ENCODE data around the gene WDR45B. TPM values are rescaled to one million over a fixed set of nuclear protein-coding genes. Genes with fewer than 3 reads are reported as not detected.
A peak's percentile ranks its signal among the peaks of the same experiment; 100 is the strongest.

WDR45B gene
- total and polyA plus RNA-seq, 5 donors, result 37.0 to 49.2 (median 45.2) TPM

DNA sequence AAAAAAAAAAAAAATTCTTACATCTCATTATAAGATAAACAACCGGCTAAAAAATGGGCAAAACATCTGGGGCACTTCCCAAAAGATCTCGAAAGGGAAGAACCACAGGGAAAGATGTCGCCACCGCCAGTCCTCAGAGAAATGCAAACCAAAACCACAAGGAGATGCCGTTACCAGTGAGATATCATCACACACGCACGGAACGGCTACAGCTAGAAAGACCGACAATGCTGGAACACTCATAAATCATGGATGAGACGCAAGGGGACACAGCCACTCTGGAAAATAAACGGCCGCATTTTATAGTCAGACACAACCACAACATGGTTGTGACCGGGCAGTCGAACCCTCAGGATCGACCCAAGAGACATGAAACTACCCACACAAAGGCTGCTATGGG is 24.5 kb downstream of the WDR45B start:
- Histone ChIP-seq H3K9me3 (ENCODE audit: control insufficient read depth, low read length) (no peaks in the 10 kb centered on the region), H3K4me3 (ENCODE audit: low read length) (no peak overlapping the region), H3K27me3 (ENCODE audit: control insufficient read depth, insufficient read depth) (no peaks in the 10 kb centered on the region), H3K4me1 (ENCODE audit: control insufficient read depth, insufficient read depth, low read length) (no peaks in the 10 kb centered on the region), H3K27ac (ENCODE audit: low read length) (no peak overlapping the region)
- no peak for ATAC-seq
- intact Hi-C loops (cut with DNase I), result no loop called here
- 82% methylated on average over 15 of the region's 15 CpGs for WGBS
- DNase-seq, result no peak

DNA sequence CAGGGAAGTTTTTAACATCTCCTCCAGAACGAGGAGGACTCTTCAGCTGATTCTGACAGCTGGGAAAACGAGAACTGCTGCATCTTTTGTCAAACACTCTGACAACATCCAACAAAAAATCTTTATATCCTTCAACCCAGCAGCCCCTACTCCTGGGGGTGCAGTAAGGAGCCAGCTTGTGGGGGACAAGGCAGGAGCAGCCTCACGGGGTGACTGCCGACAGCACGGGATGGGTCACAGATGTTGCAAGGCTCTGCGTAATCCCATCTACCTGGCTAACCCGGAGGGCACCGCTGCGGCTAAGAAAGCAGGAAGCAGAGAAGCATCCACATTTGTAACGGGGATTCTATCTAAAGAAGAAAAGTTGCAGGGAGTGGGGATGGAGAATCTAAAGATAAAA is 28.6 kb downstream of the WDR45B start:
- Histone ChIP-seq H3K27ac (ENCODE audit: low read length) (no peak overlapping the region), H3K27me3 (ENCODE audit: control insufficient read depth, insufficient read depth) (no peaks in the 10 kb centered on the region), H3K4me3 (ENCODE audit: low read length) (no peak overlapping the region), H3K4me1 (ENCODE audit: control insufficient read depth, insufficient read depth, low read length) (no peaks in the 10 kb centered on the region), H3K9me3 (ENCODE audit: control insufficient read depth, low read length) (no peaks in the 10 kb centered on the region)
- no peak for DNase-seq
- WGBS, result 90% methylated on average over 10 of the region's 10 CpGs
- no peak for ATAC-seq
- intact Hi-C loops (cut with DNase I), result no loop called here

DNA sequence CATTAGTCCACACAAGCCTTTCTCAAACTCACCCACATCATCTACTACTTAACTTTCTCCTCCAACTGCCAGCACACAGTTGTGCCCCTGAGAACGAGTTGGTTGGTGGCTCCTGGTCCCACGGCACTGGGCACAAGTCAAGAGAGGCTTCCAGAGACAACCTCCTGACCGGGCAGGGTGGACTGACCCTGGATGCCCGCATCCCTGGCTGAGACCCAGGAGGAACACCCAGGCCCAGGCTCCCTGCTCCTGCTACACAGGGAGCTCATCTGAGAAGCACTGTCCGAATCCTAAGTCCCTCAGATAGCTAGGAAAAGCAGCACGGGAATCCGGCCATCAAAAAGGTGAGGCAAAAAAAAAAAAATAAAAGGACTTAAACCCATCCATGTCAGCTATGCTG is 29.0 kb downstream of the WDR45B start:
- DNase-seq (no peak), ATAC-seq (no peak)
- H3K4me1 ChIP-seq (ENCODE audit: control insufficient read depth, insufficient read depth, low read length), result no peaks in the 10 kb centered on the region
- H3K4me3 ChIP-seq (ENCODE audit: low read length), result no peak overlapping the region
- no peaks in the 10 kb centered on the region for H3K9me3 ChIP-seq (ENCODE audit: control insufficient read depth, low read length)
- 87% methylated on average over 7 of the region's 7 CpGs for WGBS
- no peak overlapping the region for H3K27ac ChIP-seq (ENCODE audit: low read length)
- intact Hi-C loops (cut with DNase I), result no loop called here
- H3K27me3 ChIP-seq (ENCODE audit: control insufficient read depth, insufficient read depth), result no peaks in the 10 kb centered on the region

DNA sequence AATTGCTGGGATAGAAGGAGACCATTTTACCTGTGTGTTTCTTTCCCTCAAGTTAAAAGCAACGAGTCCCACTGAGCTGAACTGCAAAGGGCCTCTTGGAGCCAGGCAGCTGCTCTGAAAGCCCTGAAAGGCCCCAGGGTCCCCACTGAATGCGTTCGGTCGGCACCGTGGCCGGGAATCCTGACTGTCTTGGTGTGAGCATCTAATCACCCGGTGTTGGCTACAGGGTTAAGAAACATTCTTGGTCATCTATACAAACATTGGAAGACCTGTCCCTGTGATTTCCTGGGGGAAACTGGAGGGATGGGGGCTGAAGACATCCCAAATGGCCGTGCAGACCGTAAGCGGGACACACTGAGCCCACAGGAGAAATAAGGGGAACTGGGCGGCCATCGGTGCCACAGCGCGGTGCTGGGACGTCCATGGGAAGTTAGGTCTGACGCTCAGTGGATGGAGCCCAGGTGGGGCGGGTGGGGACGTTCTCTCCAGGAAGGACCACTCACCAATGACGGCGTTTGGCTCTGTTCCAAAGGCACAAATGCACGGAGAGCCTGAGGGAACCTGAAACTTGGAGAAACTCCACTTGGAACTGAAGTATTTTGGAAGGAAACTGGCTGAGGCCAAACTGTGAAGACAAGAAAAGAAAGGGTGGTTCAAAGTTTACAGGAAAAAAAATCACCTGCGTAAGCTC is 32.1 kb downstream of the WDR45B start:
- no peak overlapping the region for H3K4me3 ChIP-seq (ENCODE audit: low read length)
- 82% methylated on average over 22 of the region's 22 CpGs for WGBS

DNA sequence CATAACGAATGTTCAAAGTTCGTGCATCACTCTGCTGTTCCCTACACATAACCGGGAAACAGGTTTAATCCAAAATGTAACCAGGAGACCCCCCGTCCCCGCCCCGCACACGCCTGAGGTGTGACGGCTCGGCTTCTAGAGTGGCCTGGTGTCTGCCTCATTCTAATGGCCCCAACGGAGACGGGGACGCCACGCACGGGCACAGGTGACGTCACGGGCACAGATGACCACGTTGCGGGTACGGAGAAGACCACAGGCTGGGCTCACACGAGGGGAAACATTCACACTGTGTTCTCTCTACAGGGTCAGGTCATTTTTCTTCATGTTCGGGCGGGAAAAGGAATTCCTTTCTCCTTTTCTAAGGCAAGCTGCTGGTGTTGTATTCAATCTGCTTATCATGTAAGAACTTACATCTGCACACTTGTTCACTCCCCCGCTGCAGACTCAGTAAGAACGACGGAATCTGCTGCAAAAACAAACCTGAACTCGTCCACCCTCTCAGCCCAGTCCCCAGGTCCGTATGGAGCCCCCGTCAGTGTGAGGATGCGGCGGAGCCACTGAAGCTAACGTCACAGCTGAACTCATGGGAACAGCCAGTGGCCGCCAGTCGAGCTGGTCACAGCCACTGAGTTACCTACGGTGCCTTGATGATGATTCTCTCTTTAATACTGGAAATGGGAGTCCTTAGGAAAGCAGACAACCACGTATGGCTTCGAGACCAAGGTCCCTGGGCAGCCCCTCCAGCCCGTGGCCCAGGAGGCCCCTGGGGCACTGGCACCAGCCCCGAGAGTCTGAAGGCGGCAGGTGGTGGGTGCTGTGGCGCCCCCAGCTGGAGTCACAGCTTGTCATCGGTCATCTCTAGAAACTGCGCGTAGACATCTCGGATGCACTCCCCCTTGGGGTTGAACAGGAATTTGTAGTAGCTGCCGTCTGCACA is 32.9 kb downstream of the WDR45B start:
- no peaks in the 10 kb centered on the region for H3K9me3 ChIP-seq (ENCODE audit: control insufficient read depth, low read length)
- no peak for DNase-seq
- no peak overlapping the region for H3K4me3 ChIP-seq (ENCODE audit: low read length)
- no peaks in the 10 kb centered on the region for H3K4me1 ChIP-seq (ENCODE audit: control insufficient read depth, insufficient read depth, low read length)
- H3K27me3 ChIP-seq (ENCODE audit: control insufficient read depth, insufficient read depth), result no peaks in the 10 kb centered on the region
- 88% methylated on average over 45 of the region's 45 CpGs for WGBS
- H3K27ac ChIP-seq (ENCODE audit: low read length), result no peak overlapping the region
- ATAC-seq, result no peak
- intact Hi-C loops (cut with DNase I), result no loop called here

More for the DNA sequence above, 32.1 kb downstream of the WDR45B start:
- ATAC-seq, result no peak
- H3K27ac ChIP-seq (ENCODE audit: low read length), result no peak overlapping the region
- intact Hi-C loops (cut with DNase I), result no loop called here
- no peak for DNase-seq
- H3K27me3 ChIP-seq (ENCODE audit: control insufficient read depth, insufficient read depth), result no peaks in the 10 kb centered on the region
- no peaks in the 10 kb centered on the region for H3K4me1 ChIP-seq (ENCODE audit: control insufficient read depth, insufficient read depth, low read length)
- H3K9me3 ChIP-seq (ENCODE audit: control insufficient read depth, low read length), result no peaks in the 10 kb centered on the region

DNA sequence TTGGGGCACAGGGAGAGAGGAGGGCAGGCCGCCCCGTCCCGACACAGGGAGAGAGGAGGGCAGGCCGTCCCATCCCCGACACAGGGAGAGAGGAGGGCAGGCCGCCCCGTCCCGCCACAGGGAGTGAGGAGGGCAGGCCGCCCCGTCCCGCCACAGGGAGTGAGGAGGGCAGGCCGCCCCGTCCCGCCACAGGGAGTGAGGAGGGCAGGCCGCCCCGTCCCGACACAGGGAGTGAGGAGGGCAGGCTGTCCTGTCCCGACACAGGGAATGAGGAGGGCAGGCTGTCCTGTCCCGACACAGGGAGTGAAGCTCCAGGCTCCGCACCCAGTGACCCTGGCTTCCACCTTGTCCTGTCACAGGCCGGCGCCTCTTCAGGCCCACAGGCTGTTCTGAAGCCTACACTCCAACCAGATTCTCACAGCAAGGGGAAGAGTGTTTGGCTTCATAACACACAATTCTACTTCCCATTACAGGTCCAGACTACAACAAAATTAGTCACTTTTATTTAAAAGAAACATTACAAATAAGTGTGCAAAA is 34.1 kb downstream of the WDR45B start:
- Histone ChIP-seq H3K4me3 (ENCODE audit: low read length) (no peak overlapping the region), H3K4me1 (ENCODE audit: control insufficient read depth, insufficient read depth, low read length) (no peaks in the 10 kb centered on the region), H3K27me3 (ENCODE audit: control insufficient read depth, insufficient read depth) (no peaks in the 10 kb centered on the region), H3K9me3 (ENCODE audit: control insufficient read depth, low read length) (no peaks in the 10 kb centered on the region), H3K27ac (ENCODE audit: low read length) (peak overlapping the region; percentile 25)
- 91% methylated on average over 20 of the region's 22 CpGs for WGBS
- DNase-seq (peak in 1 of 3 donors; percentile 14), ATAC-seq (no peak)
- intact Hi-C loops (cut with DNase I), result no loop called here

DNA sequence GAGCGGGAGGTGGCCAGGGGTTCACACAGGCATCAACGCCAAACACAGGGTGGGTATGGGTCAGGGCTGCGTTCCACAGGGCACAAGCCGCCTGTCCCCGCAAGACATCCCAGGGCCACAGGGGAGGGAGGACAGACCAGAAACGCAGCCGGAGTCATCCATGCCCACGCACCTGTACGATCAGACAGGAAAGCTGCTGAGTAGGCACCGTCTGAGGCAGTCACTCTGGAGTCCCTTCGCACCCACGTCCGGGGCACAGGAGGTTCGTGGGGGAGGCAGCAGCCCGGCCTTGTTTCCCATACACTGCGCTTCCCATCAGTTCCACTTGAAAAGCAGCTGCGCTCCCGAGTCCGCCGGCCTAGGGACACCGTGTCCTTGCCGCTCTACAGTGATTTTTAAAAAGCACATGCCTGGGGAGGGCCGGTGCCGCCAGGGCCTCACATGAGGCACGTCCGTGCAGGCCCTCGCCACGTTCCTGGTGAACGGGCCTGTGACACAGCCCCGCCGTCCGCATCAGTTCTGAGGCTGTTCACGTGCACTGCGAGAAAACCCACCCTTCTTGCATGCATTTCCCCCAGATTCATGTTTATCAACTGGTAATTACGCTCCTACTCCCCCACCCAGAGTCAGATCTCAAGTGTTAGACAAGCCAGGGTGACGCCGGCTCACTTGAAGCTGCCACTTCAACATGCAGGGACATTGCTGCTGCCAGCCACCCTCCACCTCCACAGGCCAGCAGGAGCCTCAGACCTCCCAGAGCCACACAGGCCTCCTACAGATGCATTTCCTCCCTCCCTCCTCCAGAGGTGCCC is 34.8 kb downstream of the WDR45B start:
- 77% methylated on average over 37 of the region's 37 CpGs for whole genome bisulfite sequencing
- intact Hi-C loops (cut with DNase I), result no loop called here
- no peaks in the 10 kb centered on the region for H3K4me1 ChIP-seq (ENCODE audit: control insufficient read depth, insufficient read depth, low read length)
- peak in 2 of 3 donors; percentile 70 to 77 for DNase-seq
- peak overlapping the region; percentile 11 for H3K27ac ChIP-seq (ENCODE audit: low read length)
- no peaks in the 10 kb centered on the region for H3K9me3 ChIP-seq (ENCODE audit: control insufficient read depth, low read length)
- peak; percentile 57 to 67 for ATAC-seq
- no peaks in the 10 kb centered on the region for H3K27me3 ChIP-seq (ENCODE audit: control insufficient read depth, insufficient read depth)
- no peak overlapping the region for H3K4me3 ChIP-seq (ENCODE audit: low read length)

DNA sequence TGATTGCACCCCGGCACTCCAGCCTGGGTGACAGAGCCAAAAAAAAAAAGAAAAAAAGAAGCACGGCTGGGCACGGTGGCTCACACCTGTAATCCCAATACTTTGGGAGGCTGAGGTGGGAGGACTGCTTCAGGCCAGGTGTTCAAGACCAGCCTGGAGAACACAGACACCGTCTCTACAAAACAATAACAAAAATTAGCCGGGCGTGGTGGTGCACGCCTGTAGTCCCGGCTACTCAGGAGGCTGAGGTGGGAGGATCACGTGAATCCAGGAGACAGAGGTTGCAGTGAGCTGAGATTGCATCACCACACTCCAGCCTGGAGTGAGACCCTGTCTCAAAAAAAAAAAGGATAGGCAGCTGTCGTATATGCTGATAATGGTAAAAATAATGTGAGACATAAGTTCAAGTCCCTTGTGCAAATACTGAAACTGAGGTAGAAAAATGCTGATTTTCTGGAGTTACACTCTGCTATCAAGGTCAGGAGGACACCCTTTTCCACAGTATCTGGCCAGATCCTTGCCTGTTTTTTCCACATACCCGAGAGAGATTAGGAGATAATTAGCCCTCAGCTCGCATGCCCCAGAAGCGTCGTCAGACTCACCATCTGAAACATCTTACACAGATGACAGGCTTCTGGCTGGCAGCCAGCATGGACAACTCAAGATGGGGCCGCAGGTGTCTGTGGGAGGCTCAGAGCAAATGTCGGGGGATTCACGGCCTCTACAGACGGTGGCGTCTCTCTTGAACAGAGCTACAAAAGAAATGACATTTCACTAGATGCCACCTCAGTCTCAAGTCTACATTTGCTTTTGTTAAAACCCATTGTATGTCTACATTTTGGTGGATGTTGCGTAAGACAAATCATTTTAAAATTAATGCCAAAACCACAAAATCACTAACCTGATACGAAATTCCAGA is 36.8 kb downstream of the WDR45B start:
- Histone ChIP-seq H3K27ac (ENCODE audit: low read length) (no peak overlapping the region), H3K4me1 (ENCODE audit: control insufficient read depth, insufficient read depth, low read length) (no peaks in the 10 kb centered on the region), H3K4me3 (ENCODE audit: low read length) (no peak overlapping the region), H3K27me3 (ENCODE audit: control insufficient read depth, insufficient read depth) (no peaks in the 10 kb centered on the region), H3K9me3 (ENCODE audit: control insufficient read depth, low read length) (no peaks in the 10 kb centered on the region)
- ATAC-seq (no peak), DNase-seq (peak; percentile 45 to 81 (median 70))
- intact Hi-C loops (cut with DNase I), result no loop called here
- 64% methylated on average over 21 of the region's 21 CpGs for WGBS

DNA sequence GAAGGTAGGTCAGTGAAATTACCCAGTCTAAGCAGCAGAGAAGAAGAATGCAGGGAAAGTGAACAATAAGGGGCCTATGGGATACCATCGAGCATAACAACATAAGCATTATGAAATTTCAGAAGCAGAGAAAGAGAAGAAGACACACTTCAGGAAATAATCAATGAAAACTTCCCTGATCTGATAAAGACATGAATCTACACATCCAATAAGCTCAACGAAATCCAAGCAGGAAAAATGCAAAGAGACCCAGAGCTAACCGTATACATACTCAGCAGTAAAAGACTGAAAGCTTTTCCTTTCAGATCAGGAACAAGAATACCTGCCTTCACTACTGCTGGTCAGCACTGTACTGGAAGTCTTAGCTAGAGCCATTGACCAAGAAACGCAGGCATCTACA is 38.6 kb downstream of the WDR45B start:
- WGBS, result 91% methylated on average over 4 of the region's 4 CpGs
- Histone ChIP-seq H3K9me3 (ENCODE audit: control insufficient read depth, low read length) (no peaks in the 10 kb centered on the region), H3K27ac (ENCODE audit: low read length) (no peak overlapping the region), H3K27me3 (ENCODE audit: control insufficient read depth, insufficient read depth) (no peaks in the 10 kb centered on the region), H3K4me1 (ENCODE audit: control insufficient read depth, insufficient read depth, low read length) (no peaks in the 10 kb centered on the region), H3K4me3 (ENCODE audit: low read length) (no peak overlapping the region)
- intact Hi-C loops (cut with DNase I), result no loop called here
- no peak for ATAC-seq
- DNase-seq, result no peak

DNA sequence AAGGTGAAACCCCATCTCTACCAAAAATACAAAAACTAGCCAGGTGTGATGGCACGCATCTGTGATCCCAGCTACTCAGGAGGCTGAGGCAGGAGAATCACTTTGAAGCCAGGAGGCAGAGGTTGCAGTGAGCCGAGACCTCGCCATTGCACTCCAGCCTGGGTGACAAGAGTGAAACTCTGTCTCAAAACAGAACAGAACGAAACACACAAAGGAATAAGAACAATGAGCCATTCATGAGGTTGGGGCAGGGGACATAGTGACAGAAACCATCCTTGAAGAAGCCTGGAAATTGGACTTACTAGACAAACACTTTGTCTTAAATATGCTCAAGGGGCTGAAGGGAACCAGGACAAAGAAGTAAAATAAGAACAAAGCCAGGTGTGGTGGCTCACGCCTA is 39.4 kb downstream of the WDR45B start:
- no peak for ATAC-seq
- intact Hi-C loops (cut with DNase I), result no loop called here
- WGBS, result 70% methylated on average over 5 of the region's 5 CpGs
- Histone ChIP-seq H3K27me3 (ENCODE audit: control insufficient read depth, insufficient read depth) (no peaks in the 10 kb centered on the region), H3K4me1 (ENCODE audit: control insufficient read depth, insufficient read depth, low read length) (no peaks in the 10 kb centered on the region), H3K9me3 (ENCODE audit: control insufficient read depth, low read length) (no peaks in the 10 kb centered on the region), H3K4me3 (ENCODE audit: low read length) (no peak overlapping the region), H3K27ac (ENCODE audit: low read length) (no peak overlapping the region)
- DNase-seq, result no peak

Data from right cardiac atrium (tissue), 5 donors.